NCI-H2107 (cell line): ENCODE measurements around the gene ILKAP.

Experiments used
- DNase-seq: peaks from one replicate; lab custom pipeline; 2025; lab: John Stamatoyannopoulos, UW

ILKAP gene

DNA sequence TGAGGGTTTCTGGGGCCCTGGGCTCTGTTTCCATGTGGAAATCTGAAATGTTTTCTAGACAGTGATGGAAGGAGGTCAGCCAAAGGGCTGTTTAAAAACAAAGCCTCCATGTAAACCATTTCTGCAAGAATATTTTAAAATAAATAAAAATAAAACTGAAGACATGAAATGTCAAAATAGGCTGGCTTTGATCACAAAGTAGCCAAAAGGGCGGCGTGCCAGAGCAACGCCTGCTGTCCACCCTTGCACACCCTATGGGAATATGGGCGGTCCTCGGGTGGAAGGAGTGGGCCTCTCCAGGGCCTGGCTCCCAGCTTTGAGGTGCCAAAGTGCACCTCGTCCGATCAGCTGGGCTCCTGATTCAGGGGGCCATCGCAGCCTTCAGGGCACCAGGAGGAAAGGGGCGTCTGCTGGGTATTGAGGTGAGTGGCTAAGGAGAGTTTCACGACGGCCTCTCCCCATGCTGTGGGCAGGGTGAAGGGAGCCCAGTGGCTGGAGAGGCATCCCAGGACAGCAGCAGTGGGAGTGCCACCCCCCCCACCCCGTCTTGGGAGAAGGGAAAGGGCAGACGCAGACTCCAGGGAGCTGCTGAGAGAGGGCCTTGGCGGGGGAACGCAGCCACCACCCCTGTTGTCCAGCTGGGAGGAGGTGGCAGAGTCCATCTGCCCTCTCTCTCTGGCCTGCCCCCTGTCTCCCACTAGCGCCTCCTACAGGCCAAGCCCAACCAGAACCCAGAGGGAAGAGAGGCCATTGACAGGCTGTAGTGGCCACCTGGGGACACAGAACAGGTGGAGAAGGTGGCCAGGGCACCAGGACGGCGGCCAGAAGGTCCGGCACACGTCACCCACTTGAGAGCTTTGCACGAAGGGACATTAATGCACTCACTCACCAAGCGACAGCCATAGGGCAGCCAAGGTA lies 50.5 kb downstream of the ILKAP start:
- no peak for DNase-seq

DNA sequence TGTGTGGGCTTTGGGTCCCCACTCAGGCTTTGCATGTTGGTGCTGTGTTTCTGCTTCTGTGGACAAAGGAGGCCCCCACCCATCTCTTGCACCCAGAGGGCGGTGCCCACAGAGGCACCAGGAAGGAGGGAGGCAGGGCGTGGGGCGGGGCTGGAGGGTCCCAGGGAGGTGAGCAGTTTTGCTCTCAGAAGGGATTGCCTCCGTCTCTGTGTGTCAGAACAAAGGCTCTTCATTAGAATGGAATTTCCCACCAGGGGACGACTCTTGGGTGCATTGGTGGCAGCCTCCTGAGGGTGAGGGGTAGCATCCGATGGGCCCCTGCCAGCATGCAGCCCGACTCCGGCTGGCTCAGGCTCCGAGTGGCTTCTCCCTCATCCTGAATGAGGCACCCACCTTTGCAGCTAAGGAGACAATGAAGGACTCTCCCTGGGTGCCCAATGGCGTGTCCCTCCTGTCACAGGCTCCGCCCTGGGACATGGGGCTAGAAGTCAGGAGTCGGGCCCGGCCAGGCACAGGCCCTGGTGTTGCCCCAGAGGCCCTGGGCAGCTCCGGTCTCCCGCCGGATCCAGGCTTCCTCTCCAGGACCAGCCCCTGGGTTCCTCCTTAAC lies 51.8 kb downstream of the ILKAP start:
- no peak for DNase-seq

DNA sequence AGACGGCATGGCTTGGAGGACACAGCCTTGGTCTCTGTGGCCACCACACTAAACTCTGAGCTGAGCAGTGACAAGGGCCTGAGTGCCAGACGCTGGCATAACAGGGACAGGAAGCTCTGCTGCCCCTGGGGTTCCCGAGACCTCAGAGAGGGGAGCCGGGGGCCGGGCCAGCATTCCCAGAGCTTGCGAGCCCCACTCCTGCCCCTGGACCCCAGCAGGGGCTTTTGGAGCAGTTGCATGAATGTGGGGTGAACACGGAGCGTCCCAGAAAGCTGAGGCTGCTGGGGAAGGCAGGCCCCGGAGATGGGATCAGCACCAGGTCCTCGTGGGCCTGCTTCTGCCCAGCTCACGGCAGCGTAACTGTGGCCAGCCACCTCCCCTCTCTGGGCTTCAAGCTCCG lies 52.3 kb downstream of the ILKAP start:
- no peak for DNase-seq

DNA sequence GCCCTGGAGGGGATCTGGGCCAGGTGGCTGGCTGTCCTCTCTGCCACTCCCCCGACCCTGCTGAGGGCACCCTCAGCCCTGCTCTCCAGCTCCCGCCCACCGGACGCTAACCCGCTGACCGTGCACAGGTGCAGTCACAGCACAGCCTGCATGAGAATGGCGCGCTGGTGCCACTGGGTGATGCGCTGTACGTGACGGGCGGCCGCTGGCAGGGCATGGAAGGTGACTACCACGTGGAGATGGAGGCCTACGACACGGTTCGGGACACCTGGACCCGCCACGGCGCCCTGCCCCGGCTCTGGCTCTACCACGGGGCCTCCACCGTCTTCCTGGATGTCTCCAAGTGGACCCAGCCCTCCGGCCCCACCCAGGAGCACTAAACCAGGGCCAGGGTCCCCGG lies 52.8 kb downstream of the ILKAP start:
- DNase-seq: no peak

DNA sequence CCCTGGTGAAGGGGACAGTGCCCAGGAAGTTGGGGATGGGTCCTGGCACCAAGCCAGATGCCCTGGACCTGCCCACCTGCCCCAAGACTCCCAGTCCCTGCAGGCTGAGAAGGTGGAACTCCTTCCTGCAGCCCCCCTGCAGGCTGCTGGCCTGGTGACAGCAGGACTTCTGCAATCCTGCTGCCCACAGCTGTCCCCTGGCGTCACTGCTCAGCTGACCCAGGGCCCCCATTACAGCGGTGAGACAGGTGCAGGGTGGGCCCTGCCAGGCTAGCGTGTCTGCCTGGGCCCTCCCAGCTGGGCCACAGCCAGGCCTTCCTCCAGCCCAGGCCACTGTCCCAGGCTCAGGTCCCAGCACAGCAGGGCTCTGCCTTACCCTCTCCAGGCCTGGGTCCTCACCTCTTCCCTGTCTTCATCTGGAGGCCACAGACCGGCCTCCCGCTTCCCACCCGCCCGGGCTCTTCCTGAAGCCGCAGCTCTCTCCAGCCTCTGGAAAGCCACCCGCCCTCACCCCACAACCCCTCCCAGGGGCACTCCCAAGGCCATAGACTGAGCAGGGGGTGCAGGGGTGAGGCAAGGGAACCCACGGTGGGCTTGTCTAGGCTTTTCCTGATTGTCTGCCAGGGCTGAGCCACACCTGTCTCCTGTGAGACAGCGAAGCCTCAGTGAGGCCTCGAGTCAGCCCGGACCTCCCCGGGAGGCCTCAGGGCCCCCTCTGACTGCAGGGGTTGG lies 53.5 kb downstream of the ILKAP start:
- DNase-seq: no peak

DNA sequence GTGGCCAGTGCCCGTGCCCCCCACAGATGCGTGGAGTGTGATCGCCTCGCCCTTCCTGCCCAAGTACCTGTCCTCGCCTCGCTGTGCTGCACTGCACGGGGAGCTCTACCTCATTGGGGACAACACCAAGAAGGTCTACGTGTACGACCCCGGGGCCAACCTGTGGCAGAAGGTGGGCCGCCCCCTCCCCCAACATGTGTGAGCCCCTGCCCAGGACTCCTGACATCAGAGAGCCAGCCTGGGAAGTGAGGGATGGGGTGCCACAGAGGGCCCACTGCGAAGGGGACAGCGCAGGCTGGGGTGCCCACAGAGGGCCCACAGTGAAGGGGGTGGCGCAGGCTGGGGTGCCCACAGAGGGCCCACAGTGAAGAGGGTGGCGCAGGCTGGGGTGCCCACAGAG lies 54.5 kb downstream of the ILKAP start:
- DNase-seq: no peak

DNA sequence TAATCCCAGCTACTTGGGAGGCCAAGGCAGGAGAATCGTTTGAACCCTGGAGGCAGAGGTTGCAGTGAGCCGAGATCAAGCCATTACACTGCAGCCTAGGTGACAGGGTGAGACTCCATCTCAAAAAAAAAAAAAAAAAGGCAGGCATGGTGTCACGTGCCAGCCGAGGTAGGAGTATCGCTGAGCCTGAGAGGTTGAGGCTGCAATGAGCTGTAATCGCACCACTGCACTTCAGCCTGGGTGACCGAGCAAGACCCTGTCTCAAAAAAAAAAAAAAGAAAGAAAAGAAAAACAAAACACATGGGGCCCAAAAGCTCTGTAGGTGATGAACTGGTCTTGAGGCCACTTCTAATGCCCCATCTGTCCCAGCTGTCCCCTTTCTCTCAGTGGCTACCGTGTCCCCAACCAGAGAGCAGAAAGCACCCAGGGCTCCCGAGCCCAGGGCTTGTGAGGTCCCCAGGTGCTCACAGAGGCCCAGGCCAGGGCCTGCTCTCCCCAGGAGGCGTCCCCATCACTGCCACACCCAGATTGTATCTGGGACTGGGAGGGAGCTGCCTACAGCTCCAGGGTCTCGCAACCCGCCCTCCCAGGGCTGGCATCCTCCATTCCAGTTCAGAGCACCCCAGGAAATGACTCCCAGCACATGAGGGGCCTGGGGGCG lies 56.5 kb downstream of the ILKAP start:
- no peak for DNase-seq

DNA sequence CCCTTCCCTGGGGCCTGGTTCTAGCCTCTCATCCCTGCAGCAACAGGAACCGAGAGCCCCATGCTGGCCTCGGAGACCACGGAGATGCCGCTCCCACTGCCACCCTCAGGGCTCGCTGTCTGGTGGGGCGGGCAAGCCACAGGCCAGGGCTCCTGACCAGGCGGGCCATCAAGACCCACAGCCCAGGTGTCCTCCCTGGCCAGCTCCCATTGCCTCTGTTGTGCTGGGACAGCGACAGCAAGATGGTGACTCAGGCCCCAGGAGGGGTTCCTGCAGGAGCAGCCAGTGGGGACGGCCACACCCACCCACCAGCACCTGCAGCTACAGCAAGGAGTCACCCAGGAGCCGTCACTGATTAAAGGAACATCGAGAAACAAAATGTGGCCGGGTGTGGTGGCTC lies 57.6 kb downstream of the ILKAP start:
- no peak for DNase-seq

DNA sequence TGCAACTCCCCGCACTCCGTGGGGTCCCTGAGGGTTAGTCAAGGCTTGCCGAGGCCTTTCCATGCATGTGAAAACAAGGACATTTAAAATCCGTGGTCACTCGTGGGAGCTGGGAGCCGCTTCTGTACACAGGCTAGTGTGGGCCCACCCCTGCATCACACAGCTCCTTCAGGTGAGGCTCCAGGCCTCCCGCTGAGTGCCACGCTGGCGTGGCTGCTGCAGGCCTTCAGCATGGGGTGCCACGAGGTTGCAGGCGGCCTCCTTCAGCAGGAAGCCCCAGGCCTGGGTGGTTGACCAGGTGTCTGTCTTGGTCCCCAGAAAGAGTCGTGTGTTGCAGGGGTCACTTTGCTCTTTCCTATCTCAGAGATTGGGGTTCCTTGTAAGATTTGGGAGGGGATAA lies 58.4 kb downstream of the ILKAP start:
- no peak for DNase-seq

DNA sequence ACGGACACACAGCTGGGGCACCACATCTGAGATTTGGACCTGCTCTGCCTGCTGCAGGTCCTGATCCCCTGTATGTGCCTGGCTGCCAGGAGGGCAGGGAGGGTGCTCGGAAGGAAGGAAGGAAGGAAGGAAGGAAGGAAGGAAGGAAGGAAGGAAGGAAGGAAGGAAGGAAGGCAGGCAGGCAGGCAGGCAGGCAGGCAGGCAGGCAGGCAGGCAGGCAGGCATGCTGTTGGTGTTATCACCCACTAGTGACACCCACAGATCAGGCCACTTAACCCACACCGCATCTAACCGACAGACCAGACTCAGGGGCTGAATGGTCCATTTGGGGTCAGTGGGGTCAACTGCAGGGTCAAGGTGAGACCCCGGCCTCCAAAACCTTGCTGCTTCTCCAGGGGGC lies 59.2 kb downstream of the ILKAP start:
- no peak for DNase-seq

DNA sequence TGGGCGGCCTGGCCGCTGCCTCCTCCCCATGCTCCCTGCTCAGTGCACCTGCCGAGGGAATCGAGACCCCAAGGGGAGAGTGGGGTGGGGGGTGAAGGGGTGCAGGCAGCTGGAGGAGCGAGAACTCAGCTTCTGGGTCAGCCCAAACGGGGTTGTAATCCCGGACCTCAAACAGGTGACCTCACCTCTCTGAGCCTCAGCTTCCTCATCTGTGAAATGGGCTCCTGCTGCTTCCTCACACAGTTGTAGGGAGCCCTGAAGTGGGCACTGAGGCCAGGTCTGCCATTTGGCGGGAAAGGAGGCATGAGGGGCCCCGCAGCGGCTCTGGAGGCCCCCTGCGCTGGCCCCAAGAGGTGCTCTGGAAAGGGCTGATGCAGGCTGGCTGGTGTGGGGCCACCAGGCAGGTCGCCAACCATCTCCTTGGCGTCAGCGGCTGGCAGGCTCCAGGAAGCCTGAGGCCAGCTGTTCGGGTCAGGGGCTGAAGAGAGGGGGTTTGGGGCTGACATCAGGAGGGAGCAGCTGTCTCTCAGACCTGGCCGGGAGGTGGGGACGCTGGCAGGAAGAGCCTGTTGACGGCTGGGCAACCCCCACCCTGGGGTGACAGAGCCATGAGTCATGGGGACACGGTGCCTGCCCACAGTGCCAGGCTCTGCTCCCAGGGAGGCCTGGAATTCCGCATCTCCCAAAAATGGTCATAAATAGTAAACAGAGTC lies 60.1 kb downstream of the ILKAP start:
- DNase-seq: no peak

DNA sequence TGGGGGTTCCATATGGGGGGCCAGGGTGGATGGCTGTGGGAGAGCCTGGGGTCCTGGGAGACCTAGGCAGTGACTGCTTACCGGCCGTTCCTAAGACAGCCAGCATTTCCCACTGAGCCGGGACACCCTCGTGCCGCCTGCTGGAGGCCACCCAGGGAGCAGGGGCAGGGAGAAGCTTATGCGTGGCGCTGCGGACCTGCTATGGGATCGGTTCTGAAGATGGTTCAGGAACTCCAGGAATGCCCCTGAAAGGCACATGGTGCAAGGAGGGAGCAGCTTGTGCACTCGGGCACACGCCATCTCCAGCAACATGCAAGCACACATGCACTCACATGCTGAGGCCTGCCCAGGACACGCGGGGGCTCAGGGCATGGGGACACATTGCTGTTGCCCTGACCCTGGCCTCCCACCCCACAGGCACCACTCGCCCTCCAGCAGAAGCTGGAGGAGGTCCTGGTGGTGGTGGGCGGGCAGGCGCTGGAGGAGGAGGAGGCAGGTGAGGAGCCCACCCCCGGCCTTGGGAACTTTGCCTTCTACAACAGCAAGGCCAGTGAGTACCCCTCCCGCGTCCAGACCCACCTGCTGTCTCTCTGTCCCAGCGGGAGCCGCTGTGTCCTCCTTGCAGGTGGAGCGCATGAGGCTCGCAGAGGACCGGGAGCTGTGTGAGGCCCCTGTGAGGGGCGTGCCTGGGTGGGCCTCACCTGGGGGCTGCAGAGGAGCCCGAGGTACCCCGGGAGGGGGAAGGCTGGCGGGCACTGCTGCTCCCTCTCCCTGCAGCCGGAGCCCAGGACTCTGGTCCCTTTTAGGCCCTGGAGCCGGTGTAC lies 60.9 kb downstream of the ILKAP start:
- DNase-seq: no peak

DNA sequence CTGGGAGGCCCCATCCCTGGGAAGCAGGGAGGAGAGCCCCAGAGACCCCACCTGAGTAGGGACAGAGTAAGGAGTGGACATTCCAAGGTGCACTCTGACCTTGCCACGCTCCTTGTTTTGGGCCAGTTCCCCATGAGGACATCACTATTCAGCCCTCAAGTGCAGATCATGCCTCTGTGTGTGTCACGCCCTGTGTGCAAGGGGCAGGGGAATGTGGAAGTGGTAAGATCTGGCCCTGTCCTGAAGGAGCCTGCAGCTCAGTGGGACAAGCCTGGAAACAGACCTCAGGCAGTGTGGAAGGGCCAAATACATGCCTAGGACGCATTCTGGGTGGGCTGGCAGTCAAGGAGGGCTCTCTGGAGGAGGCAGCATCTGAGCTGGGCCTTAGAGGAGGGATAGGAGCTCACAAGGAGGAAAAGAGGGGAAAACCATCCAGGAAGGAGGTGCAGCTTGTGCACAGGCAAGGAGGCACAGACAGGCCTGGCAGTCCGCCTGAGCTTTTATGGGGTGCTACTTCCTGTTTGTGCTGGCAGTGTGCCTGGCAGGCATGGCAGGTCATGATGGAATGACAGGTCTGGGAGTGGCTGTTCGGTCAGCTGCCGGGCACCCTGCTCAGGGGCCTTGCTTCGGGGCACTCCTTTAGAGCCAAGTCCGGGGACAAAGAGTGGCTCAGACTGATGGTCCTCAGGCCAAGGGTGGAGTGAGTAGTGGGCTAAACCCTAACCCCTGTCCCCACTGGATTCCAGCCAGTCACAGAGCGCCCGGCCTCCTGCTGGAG lies 61.8 kb downstream of the ILKAP start:
- DNase-seq: no peak

DNA sequence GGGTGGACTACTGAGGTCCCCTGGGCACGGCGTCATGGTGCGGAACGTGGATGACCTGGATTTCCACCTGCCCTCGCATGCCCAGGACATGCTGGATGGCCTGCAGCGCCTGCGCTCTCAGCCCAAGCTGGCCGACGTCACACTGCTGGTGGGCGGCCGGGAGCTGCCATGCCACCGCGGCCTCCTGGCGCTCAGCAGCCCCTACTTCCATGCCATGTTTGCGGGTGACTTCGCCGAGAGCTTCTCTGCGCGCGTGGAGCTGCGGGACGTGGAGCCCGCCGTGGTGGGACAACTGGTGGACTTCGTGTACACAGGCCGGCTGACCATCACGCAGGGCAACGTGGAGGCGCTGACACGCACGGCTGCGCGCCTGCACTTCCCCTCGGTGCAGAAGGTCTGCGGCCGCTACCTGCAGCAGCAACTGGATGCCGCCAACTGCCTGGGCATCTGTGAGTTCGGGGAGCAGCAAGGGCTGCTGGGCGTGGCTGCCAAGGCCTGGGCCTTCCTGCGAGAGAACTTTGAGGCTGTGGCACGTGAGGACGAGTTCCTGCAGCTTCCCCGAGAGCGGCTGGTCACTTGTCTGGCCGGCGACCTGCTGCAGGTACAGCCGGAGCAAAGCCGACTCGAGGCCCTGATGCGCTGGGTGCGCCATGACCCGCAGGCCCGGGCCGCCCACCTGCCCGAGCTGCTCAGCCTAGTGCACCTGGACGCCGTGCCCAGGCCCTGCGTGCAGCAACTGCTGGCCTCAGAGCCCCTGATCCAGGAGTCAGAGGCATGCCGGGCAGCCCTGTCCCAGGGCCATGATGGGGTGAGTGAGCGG lies 62.6 kb downstream of the ILKAP start:
- no peak for DNase-seq

DNA sequence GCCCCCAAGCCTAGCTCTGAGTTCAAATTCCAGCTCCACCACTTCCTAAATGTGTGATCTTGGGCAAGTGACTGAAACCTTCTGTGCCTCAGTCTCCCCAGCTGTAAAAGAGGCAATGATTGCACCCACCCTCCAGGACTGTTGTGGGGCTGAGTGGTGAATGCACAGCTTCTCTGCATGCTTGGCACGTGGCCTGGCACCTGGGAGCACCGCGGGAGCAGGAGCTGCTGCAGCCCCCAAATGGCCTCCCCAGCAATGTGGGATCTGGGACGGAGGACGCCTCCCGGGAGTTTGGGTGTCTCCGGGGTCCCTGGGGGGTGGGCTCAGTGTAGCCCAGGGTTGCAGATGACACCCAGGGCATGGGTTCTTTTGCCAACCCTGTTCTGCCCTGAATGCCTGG lies 63.5 kb downstream of the ILKAP start:
- no peak for DNase-seq

DNA sequence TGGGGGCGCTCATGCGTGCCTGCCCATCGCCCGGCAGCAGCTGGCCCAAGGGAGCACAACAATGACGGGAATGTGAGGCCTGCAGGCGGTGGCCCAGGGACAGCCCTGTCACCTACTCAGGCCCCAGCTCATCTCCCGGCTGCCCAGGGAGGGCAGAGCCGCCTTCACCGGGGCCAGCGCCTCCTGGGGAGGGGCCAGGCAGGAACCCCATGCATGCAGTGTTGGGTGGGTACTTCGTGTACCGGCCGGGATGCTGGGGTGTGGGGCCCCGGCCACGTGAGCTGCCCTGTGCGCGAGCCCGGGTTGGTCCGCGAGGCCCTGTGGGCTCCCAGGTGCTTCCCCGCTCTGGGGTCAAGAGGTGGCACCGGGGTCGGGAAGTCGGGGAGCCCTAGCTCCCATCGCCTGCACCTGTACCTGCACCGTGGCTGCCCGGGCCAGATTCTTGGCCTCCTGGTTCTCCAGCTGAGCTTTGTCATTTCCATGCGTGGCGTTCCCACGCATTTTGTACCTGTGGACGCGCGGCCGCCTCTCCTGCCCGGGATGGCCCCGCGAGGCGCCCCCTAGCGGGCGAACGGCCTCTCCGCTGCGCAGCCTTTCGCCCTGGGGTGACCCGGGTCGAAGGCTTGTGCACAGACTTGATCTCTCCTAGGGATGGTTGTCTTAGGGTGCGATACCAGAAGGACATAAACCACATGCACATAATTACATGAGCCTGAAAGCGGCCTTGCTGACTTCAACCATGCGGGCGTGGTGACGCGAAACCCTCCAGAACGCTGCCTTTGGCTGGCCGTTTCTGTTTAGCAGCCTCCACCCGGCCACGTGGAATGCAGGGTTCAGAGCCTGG lies 64.1 kb downstream of the ILKAP start:
- no peak for DNase-seq

DNA sequence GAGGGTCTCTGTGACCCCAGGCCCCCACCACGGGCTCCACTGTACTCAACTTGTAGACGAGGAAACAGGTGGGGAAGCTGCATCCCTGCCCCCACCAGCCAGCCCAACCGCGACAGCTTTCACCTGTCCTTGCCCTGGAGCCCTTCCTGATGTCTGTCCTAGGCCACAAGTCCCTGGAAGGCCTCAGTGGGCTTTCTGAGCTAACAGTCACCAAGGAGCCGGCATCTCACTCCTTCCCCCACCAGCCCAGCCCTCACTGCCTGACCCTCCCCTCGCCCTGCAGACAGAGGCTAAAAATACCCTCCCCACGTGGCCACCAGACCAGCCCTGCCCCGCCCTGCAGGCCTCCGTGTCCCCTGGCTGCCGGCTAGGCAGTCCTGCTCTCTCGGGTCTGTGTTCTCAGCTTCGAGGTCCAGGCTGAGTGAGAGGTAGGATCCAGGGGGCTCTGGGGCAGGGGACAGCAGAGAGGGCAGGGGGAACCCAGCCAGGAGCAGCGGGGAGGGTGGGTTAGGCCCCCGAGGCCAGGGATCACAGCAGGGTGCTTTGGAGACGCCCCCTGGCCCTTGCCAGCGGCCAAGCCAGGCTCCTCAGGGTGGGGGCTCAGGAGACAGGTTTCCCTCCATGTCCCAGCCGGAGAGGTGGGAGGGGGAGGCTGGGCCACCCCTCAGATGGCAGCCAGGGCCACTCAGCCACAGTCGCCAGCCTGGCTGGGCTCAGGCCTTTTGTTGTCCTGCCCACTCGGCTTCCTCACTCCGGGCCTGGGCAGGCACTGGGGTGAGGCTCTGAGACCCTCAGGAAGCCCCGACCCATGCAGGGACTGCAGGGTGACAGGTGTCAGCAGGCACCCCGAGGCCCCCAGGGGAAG lies 64.9 kb downstream of the ILKAP start, which contains the start of gene KLHL30:
Gene KLHL30, plus strand, starts transcription at position 338 of the 865 bp plus-strand sequence. CDS start 2,087 bp downstream, outside the sequence.
- DNase-seq: no peak
